T-cell (primary cell): ENCODE results near the gene LIMS2. TPM values are rescaled to one million over a fixed set of nuclear protein-coding genes. Genes with fewer than 3 reads are reported as not detected.

ENCODE experiments used
- ATAC-seq, 4 experiments: fragments of 200-7000 bp in 3 of 4; fragments of 150-1000 bp in 1 of 4; cut with Tn5 transposase; replicated peaks in 1 of 4; 1 replicate in 3 of 4; 2 replicates in 1 of 4; pipeline ENCODE4 v1.10.0; 2021; ENCODE audit warnings: moderate library complexity in 3 of 4, mild to moderate bottlenecking in 2 of 4, moderate number of reproducible peaks in 1 of 4
- CTCF ChIA-PET, 2 donors: fragments of 300-600 bp; sonication (Branson Sonifier 250); formaldehyde crosslinking; loops; one replicate each; lab custom pipeline; 2022; ENCODE audit warnings: antibody characterized with exemption in 2 of 2; lab: Charles Lee
- POLR2A ChIA-PET, 2 donors: fragments of 300-600 bp; sonication (Branson Sonifier 250); formaldehyde crosslinking; loops; one replicate each; lab custom pipeline; 2022; ENCODE audit warnings: antibody characterized with exemption in 2 of 2; lab: Charles Lee
- DNase-seq, 35 experiments: peaks; one replicate each; pipeline versions ENCODE4 v3.0.0 to v3.0.0-alpha.2; 2013 to 2023
- H3K27ac ChIP-seq: one replicate; pipeline ENCODE4 v1.5.1; 2013; ENCODE audit warnings: low read length
- H3K27me3 ChIP-seq, 2 experiments: replicated peaks in 1 of 2; 1 replicate in 1 of 2; 2 replicates in 1 of 2; pipeline versions ENCODE4 v1.6.1 to v1.7.0; 2013; ENCODE audit warnings: low read length in 1 of 2, mixed read lengths in 1 of 2; ENCODE audit not compliant: control insufficient read depth in 2 of 2, insufficient read depth in 2 of 2; ENCODE audit errors: extremely low read depth in 1 of 2
- H3K36me3 ChIP-seq, 2 donors: 1 replicate in 1 of 2; 2 replicates in 1 of 2; pipeline versions ENCODE4 v1.6.1 to v1.7.0; 2013; ENCODE audit warnings: low read length in 1 of 2; ENCODE audit not compliant: control insufficient read depth in 2 of 2, insufficient read depth in 1 of 2; ENCODE audit errors: extremely low read depth in 1 of 2
- H3K4me1 ChIP-seq, 2 experiments: 1 replicate in 1 of 2; 2 replicates in 1 of 2; pipeline versions ENCODE4 v1.6.1 to v1.7.0; 2013; ENCODE audit warnings: low read length in 2 of 2, mixed read lengths in 1 of 2; ENCODE audit not compliant: insufficient read depth in 2 of 2, control insufficient read depth in 1 of 2; ENCODE audit errors: extremely low read depth in 1 of 2
- H3K4me3 ChIP-seq, 2 donors: 1 replicate in 1 of 2; 2 replicates in 1 of 2; pipeline versions ENCODE4 v1.5.1 to v1.7.0; 2013; ENCODE audit warnings: mild to moderate bottlenecking in 2 of 2, low read length in 1 of 2, moderate library complexity in 1 of 2; ENCODE audit not compliant: control insufficient read depth in 1 of 2; ENCODE audit errors: extremely low read depth in 1 of 2
- H3K9me3 ChIP-seq: 2 replicates; pipeline ENCODE4 v1.7.0; 2013
- H3K27ac Mint-ChIP-seq, 2 donors: one replicate each; pipeline ENCODE4 v1.8.0; 2020 to 2021; ENCODE audit warnings: mild to moderate bottlenecking in 2 of 2, mixed read lengths in 2 of 2
- H3K27me3 Mint-ChIP-seq, 2 donors: one replicate each; pipeline ENCODE4 v1.8.0; 2021 to 2022; ENCODE audit warnings: mixed read lengths in 2 of 2
- H3K36me3 Mint-ChIP-seq: one replicate; pipeline ENCODE4 v1.8.0; 2021; ENCODE audit warnings: mixed read lengths
- H3K4me1 Mint-ChIP-seq, 3 donors: one replicate each; pipeline ENCODE4 v1.8.0; 2020 to 2022; ENCODE audit warnings: mixed read lengths in 3 of 3, mild to moderate bottlenecking in 1 of 3
- H3K4me3 Mint-ChIP-seq, 3 donors: one replicate each; pipeline ENCODE4 v1.8.0; 2020 to 2022; ENCODE audit warnings: mild to moderate bottlenecking in 3 of 3, mixed read lengths in 3 of 3, moderate library complexity in 3 of 3
- H3K9me3 Mint-ChIP-seq, 3 donors: one replicate each; pipeline ENCODE4 v1.8.0; 2020 to 2022; ENCODE audit warnings: mixed read lengths in 3 of 3
- WGBS: methylation state at CpG from one replicate; pipeline ENCODE4 v1.1.5; 2013; ENCODE audit warnings: missing lambda C conversion rate; ENCODE audit not compliant: insufficient coverage; 5-methylcytosine and 5-hydroxymethylcytosine counted together
- total RNA-seq, 35 experiments: library from RNA in 6 of 35; stranded (reverse) in 6 of 35; fragments of 120-200 nt in 1 of 35; gene quantifications; one replicate each; pipeline versions ENCODE4 v1.2.1 to v1.2.4 and lab custom pipeline; 2013 to 2026

LIMS2 gene
- total RNA-seq, 5 donors from 2014 or later (not counting 1 experiment from before 2014, with no cell fraction given) = 8.4 to 14.8 (median 10.3) TPM

GRCh38 chr2:127706215-127706990, 31.1 kb upstream of the LIMS2 start:
- Mint-ChIP-seq H3K4me3 (no peak overlapping the region), H3K4me1 (peaks cover 34 to 41% (median 36%) of the 10 kb centered on the region in 3 donors), H3K9me3 (no peaks in the 10 kb centered on the region), H3K36me3 (peaks cover 38% of the 10 kb centered on the region), H3K27me3 (no peaks in the 10 kb centered on the region), H3K27ac (no peak overlapping the region)
- CTCF ChIA-PET = no interaction called here
- Histone ChIP-seq H3K27me3 (no peaks in the 10 kb centered on the region), H3K4me1 (peaks cover 17 to 24% of the 10 kb centered on the region in 2 experiments), H3K36me3 (peaks cover 17 to 57% of the 10 kb centered on the region in 2 donors), H3K27ac (no peak overlapping the region), H3K9me3 (no peaks in the 10 kb centered on the region), H3K4me3 (no peak overlapping the region)
- DNase-seq (no peak), ATAC-seq (no peak)
- WGBS = 99% methylated on average over 14 of the region's 14 CpGs
- POLR2A ChIA-PET = no interaction called here

GRCh38 chr2:127705391-127706065, 30.2 kb upstream of the LIMS2 start:
- Histone ChIP-seq H3K27me3 (no peaks in the 10 kb centered on the region), H3K27ac (no peak overlapping the region), H3K9me3 (no peaks in the 10 kb centered on the region), H3K36me3 (peaks cover 17 to 57% of the 10 kb centered on the region in 2 donors), H3K4me1 (peaks cover 20 to 31% of the 10 kb centered on the region in 2 experiments), H3K4me3 (no peak overlapping the region)
- Mint-ChIP-seq H3K4me1 (peaks cover 37 to 46% (median 42%) of the 10 kb centered on the region in 3 donors), H3K9me3 (no peaks in the 10 kb centered on the region), H3K27ac (peak overlapping the region; percentile 4 to 7), H3K27me3 (no peaks in the 10 kb centered on the region), H3K36me3 (peaks cover 34% of the 10 kb centered on the region), H3K4me3 (no peak overlapping the region)
- WGBS = 70% methylated on average over 2 of the region's 5 CpGs
- CTCF ChIA-PET = no interaction called here
- DNase-seq (no peak), ATAC-seq (no peak)
- POLR2A ChIA-PET = interaction anchor here in 1 of 2 donors (0.7 kb wide), 1 partner anchor 272 kb away, joined by 3 read pairs; no protein-coding TSS in a partner anchor

- H3K9me3 Mint-ChIP-seq = no peaks in the 10 kb centered on the region
- Histone ChIP-seq H3K27me3 (no peaks in the 10 kb centered on the region), H3K9me3 (no peaks in the 10 kb centered on the region), H3K36me3 (peaks cover 13 to 51% of the 10 kb centered on the region in 2 donors), H3K4me1 (peaks cover 20 to 34% of the 10 kb centered on the region in 2 experiments), H3K27ac (no peak overlapping the region), H3K4me3 (no peak overlapping the region)
- ATAC-seq (no peak), DNase-seq (no peak)
- POLR2A ChIA-PET = interaction anchor here (0.6 to 0.7 kb wide), 5 partner anchors 7 to 271 kb away, joined by 3 to 7 read pairs (median 4); no protein-coding TSS in a partner anchor
- no peaks in the 10 kb centered on the region for H3K27me3 Mint-ChIP-seq
- no CpG with 5 or more reads among the region's 5 CpGs for WGBS
- peaks cover 43 to 52% (median 48%) of the 10 kb centered on the region in 3 donors for H3K4me1 Mint-ChIP-seq
- peak overlapping the region; percentile 4 to 7 for H3K27ac Mint-ChIP-seq
- CTCF ChIA-PET = interaction anchor here (0.5 to 0.6 kb wide), 2 partner anchors 7 to 12 kb away, joined by 3 to 5 read pairs; no protein-coding TSS in a partner anchor
- peak overlapping the region in 1 of 3 donors; percentile 19 for H3K4me3 Mint-ChIP-seq
- H3K36me3 Mint-ChIP-seq = peaks cover 34% of the 10 kb centered on the region
These were observed 29.5 kb upstream of the LIMS2 start for GRCh38 chr2:127704641-127705390.

GRCh38 chr2:127703282-127703681, 28.0 kb upstream of the LIMS2 start:
- no peak overlapping the region for H3K4me3 ChIP-seq
- no peak for DNase-seq
- peaks cover 8 to 36% of the 10 kb centered on the region in 2 donors for H3K36me3 ChIP-seq
- H3K4me1 ChIP-seq = peaks cover 20 to 34% of the 10 kb centered on the region in 2 experiments
- Mint-ChIP-seq H3K27me3 (no peaks in the 10 kb centered on the region), H3K27ac (peak overlapping the region; percentile 23 to 55), H3K9me3 (no peaks in the 10 kb centered on the region), H3K36me3 (peaks cover 32% of the 10 kb centered on the region), H3K4me1 (peaks cover 43 to 52% (median 48%) of the 10 kb centered on the region in 3 donors), H3K4me3 (peak overlapping the region; percentile 13 to 91 (median 80))
- H3K27ac ChIP-seq = peak overlapping the region; percentile 86
- CTCF ChIA-PET = no interaction called here
- no peaks in the 10 kb centered on the region for H3K27me3 ChIP-seq
- 94% methylated on average over 3 of the region's 5 CpGs for WGBS
- ATAC-seq = no peak
- POLR2A ChIA-PET = no interaction called here
- H3K9me3 ChIP-seq = no peaks in the 10 kb centered on the region

- H3K4me1 Mint-ChIP-seq = peaks cover 43 to 52% (median 48%) of the 10 kb centered on the region in 3 donors
- Histone ChIP-seq H3K4me1 (peaks cover 20 to 34% of the 10 kb centered on the region in 2 experiments), H3K4me3 (peak overlapping the region; percentile 54 to 76), H3K27ac (peak overlapping the region; percentile 86), H3K9me3 (no peaks in the 10 kb centered on the region), H3K27me3 (no peaks in the 10 kb centered on the region), H3K36me3 (peaks cover 3 to 28% of the 10 kb centered on the region in 2 donors)
- CTCF ChIA-PET = interaction anchor here (0.7 to 1.4 kb wide), 3 partner anchors 109 to 111 kb away, joined by 3 to 4 read pairs (median 3); partner anchors contain the start of gene WDR33 (in 1 of the 2)
- H3K4me3 Mint-ChIP-seq = peak overlapping the region; percentile 80 to 91 (median 89)
- H3K27me3 Mint-ChIP-seq = no peaks in the 10 kb centered on the region
- 47% methylated on average over 9 of the region's 19 CpGs for WGBS
- peaks cover 27% of the 10 kb centered on the region for H3K36me3 Mint-ChIP-seq
- H3K27ac Mint-ChIP-seq = peak overlapping the region; percentile 92 to 93
- ATAC-seq (no peak), DNase-seq (no peak)
- POLR2A ChIA-PET = interaction anchor here (0.6 to 1.1 kb wide), 6 partner anchors 18 to 186 kb away, joined by 3 to 5 read pairs (median 4); partner anchors contain the start of genes LIMS2 (in 1 of the 2) and WDR33 (in 1 of the 2)
- H3K9me3 Mint-ChIP-seq = no peaks in the 10 kb centered on the region
These were observed 27.2 kb upstream of the LIMS2 start for GRCh38 chr2:127702395-127703009.
